Right cardiac atrium (tissue), 5 donors: ENCODE results near the gene HOXA6. TPM values are rescaled to one million over a fixed set of nuclear protein-coding genes. Genes with fewer than 3 reads are reported as not detected.
A peak's percentile ranks its signal among the peaks of the same experiment; 100 is the strongest.

Source experiments
- ATAC-seq, 2 donors: fragments of 200-7000 bp; cut with Tn5 transposase; one replicate each; pipeline versions ENCODE4 v1.8.0 to v1.9.1; 2020; ENCODE audit warnings: moderate library complexity in 2 of 2, mild to moderate bottlenecking in 1 of 2
- DNase-seq, 3 donors: peaks; one replicate each; pipeline ENCODE4 v3.0.0-alpha.2; 2020
- H3K27ac ChIP-seq: one replicate; pipeline ENCODE4 v1.5.1; 2013; ENCODE audit warnings: mild to moderate bottlenecking, low read length, control low read depth, moderate library complexity
- H3K27me3 ChIP-seq: one replicate; pipeline ENCODE4 v1.6.1; 2013; ENCODE audit not compliant: control insufficient read depth, insufficient read depth
- H3K4me1 ChIP-seq: one replicate; pipeline ENCODE4 v1.6.1; 2013; ENCODE audit warnings: low read length; ENCODE audit not compliant: control insufficient read depth, insufficient read depth
- H3K4me3 ChIP-seq: one replicate; pipeline ENCODE4 v1.5.1; 2013; ENCODE audit warnings: low read length, control low read depth
- H3K9me3 ChIP-seq: one replicate; pipeline ENCODE4 v1.6.1; 2013; ENCODE audit warnings: low read length; ENCODE audit not compliant: control insufficient read depth
- WGBS: extraction: QIAGEN DNeasy Blood & Tissue Kit; methylation state at CpG from one replicate; pipeline ENCODE4 v1.1.7; 2013; 5-methylcytosine and 5-hydroxymethylcytosine counted together
- intact Hi-C, 4 donors: fragments of 100-400 bp; cut with DNase I; formaldehyde crosslinking; loops; one replicate each; pipeline versions ENCODE4 v1.11.0 to v1.14.0; 2022 to 2023
- polyA plus RNA-seq: library from polyadenylated mRNA; stranded (reverse); fragments of 200-250 nt; gene quantifications from one replicate; pipeline ENCODE4 v1.2.3, GENCODE V29; 2013
- total RNA-seq, 4 donors: library from RNA; stranded (reverse); fragmentation: NEBNext Ultra II Directional; extraction: Animal tissue kit (Norgen Biotek cat#: 25700); gene quantifications; one replicate each; pipeline ENCODE4 v1.2.1, GENCODE V29; 2021
- donor health status: healthy with polysubstance abuse.
- donor health status: DM: no; HTN: yes; CAD: no.
- donor health status: DM: no; HTN: no; CAD: no.
- donor health status: DM: no; HTN: yes; CAD: no; lungs with severe emphysema.
- donor health status: DM: yes; HTN: yes; CAD: no.

Gene HOXA6
- total and polyA plus RNA-seq, 5 donors = not detected

DNA sequence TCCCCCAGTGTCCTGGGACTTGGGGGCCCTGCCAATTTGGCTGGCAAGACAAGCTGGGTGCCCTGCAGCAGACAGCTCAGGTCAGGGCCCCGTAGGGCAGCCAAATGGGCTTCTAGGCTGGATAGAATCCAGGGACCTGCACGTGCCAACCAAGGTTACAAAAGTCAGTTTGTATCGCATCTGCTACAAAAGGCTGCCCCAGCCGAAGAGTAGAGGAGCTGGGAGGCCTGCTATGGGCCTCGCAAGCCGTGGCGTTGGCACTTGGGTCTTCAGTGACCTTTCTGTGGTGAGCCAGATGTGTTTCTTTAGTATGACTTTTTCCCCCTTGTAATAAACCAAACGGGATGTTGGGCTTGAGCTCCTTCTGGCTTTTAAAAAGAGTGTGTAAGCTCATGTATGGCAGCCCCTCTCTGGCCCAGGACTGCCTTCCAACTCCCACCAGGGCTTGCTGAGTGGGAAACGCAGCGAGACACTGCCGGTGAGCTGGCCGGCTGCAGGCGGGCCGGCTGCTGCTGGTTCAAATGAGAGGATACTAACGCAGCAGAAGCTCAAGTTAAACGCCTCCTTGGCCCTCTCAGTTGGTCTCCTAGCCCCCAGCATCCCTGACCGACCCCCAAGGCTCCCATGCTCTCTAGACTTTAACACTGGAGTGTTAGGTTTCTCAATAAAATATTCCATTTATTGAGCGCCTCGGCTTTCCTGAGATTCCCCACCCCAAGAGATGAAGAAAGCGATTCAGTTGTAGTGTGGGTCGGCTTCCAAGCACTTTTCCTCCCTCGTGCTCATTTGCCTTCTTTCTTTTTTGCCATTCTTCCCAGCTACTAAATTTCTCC is 29.6 kb upstream of the HOXA6 start:
- no peaks in the 10 kb centered on the region for H3K4me1 ChIP-seq
- ATAC-seq = no peak
- peaks cover 5% of the 10 kb centered on the region for H3K27me3 ChIP-seq
- H3K9me3 ChIP-seq = no peaks in the 10 kb centered on the region
- 76% methylated on average over 22 of the region's 22 CpGs for WGBS
- intact Hi-C loops = no loop called here
- H3K4me3 ChIP-seq = no peak overlapping the region
- DNase-seq = peak in 2 of 3 donors; percentile 16 to 21
- H3K27ac ChIP-seq = no peak overlapping the region

DNA sequence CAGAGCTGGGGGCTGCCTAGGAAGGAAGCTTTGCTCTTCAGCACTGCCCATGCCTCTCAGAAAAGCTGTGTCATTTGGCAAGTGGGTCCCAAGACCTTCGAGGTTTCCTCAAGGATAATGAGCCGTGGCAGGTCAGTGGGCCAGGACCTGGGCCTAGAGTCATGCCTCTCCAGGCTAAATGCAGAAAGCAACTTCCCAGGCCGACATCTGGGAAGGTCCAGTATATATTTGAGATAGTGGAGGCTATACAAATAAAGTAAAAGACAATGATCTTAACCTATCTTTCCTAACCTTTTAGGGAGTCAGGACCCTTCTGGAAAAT is 28.9 kb upstream of the HOXA6 start:
- Histone ChIP-seq H3K9me3 (no peaks in the 10 kb centered on the region), H3K4me1 (no peaks in the 10 kb centered on the region), H3K4me3 (no peak overlapping the region), H3K27ac (no peak overlapping the region), H3K27me3 (peaks cover 5% of the 10 kb centered on the region)
- 76% methylated on average over 3 of the region's 3 CpGs for WGBS
- ATAC-seq (no peak), DNase-seq (peak in 1 of 3 donors; percentile 14)
- intact Hi-C loops = no loop called here

DNA sequence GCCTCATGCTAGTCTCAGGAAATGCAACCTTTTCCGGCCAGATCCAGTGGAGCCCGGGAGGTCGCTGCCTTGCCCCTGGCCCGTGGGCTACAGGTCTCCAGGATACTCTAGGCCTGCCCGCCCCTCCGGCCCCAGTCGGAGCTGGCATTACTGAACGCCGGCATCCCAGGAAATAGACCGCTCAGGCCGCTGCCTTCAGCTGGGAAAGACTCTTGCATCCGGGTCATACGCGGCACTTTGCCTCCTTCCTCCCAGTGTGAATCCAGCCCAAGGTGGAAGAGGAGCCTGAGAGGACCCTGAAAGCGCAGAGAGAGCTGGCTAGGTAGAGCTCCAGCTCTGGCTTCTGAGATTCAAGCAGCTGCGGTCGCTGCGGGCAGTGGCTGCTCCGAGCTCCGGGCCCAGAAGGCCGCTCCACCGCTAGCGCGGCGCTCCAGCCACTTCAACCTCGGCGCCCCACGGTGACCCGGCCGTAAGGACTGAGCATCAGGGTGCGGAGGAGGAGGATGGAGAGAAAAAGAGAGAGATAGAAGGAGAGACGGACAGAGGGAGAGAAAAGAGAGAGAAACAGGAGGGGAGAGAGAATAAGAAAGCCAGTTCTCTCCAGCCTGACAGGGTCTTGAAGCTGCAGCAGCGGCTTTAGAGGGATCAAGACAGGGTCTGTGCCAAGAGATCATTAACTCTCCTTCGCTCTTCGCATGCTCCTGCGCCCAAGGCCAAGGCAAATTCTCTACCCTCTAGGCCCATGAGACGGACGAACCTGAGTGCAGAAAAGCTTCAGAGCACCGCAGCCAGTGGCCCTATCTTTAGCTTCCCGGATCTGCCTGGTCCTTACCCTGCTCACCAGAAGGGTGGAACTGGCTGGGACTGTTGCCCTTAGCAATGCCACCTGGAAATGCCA is 28.3 kb upstream of the HOXA6 start:
- no peaks in the 10 kb centered on the region for H3K9me3 ChIP-seq
- intact Hi-C loops = no loop called here
- DNase-seq (peak in 2 of 3 donors; percentile 18 to 53), ATAC-seq (no peak)
- no peak overlapping the region for H3K4me3 ChIP-seq
- no peaks in the 10 kb centered on the region for H3K4me1 ChIP-seq
- peaks cover 5% of the 10 kb centered on the region for H3K27me3 ChIP-seq
- no peak overlapping the region for H3K27ac ChIP-seq
- WGBS = 52% methylated on average over 40 of the region's 40 CpGs

DNA sequence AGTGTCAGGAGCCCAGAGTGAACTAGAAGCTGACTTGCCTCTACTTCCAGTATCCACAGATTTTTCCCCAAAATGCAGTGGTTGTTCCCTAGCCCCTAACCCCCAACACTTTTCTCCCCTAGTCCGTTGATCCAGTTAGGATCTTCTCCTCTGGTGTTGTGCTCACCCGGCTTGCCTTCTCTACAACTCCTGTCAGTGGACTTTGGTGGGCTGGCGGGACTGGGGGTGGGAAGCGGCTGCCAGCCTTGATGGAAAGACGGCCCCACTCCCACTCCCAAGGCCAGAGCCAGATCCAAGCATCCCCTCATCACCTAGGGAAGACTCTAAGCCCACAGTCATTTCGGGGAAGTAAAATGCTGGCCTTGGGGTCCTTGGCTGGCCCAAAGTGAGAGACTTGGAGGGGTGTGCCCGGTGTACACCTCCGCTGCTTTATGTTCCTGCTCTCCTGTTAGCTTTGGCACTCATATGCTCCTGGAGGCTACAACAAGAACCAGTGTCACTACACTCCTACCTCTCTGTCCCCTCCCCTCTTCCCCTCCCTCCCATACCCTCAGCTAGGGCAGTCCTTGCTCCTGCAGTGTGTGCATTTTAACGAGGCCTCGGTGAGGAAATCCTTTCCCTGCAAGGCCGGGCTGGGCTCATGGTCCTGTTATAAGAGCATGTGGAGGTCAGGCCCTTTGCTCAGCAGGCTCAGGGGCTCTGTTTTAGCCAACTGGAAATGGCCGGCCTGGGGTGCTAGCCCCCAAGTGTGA is 27.5 kb upstream of the HOXA6 start:
- no peak overlapping the region for H3K27ac ChIP-seq
- H3K4me1 ChIP-seq = no peaks in the 10 kb centered on the region
- peaks cover 5% of the 10 kb centered on the region for H3K27me3 ChIP-seq
- ATAC-seq = peak in 1 of 2 donors; percentile 30
- 49% methylated on average over 12 of the region's 12 CpGs for WGBS
- H3K4me3 ChIP-seq = no peak overlapping the region
- H3K9me3 ChIP-seq = no peaks in the 10 kb centered on the region
- intact Hi-C loops = no loop called here
- DNase-seq = peak in 2 of 3 donors; percentile 3 to 29

DNA sequence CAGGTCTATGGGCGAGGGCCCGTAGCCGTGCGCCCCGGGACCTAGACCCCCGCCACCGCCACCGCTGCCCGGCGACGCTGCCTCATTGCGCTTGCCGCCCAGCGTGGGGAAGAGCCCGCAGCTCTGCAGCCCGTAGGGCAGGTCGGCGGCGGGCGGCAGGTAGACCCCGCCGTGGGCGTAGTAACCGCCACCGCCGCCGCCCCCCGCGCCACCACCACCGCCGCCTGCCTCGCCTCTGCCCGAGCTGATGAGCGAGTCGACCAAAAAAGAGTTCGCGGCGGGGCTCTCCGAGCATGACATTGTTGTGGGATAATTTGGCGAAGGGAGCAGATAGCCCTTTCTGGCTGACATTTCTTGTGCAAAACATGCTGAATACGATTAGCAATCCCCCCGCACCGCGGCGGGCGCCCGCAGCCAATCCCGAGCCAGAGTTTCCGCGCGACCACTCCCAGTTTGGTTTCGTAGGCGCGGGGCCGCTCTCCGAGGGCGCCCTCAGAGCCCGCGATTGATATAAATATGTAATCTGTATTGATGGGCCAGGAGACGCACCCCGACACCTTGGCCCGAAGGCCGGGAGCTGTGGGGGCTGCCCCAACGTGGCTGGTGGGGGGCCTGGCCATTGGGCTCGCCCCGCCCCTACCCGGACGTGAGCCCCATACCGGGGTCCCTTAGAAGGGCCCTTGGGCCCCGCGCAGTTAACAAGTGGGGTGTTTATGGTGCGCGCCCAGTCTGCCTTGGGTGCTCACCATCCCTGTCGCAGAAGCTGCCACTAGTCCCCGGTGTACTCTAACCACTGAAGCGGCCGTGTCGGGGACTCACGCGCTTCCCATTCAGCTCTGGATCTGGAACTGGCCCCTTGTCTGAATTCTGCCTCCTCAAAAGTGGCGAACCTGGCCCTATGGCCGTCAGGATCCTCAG is 26.6 kb upstream of the HOXA6 start, which contains the start of gene HOXA10:
TSS of gene HOXA10 (minus strand) at position 365 of the 918 bp plus-strand sequence. CDS start at position 351, 14 bp downstream.
- no peaks in the 10 kb centered on the region for H3K4me1 ChIP-seq
- H3K27me3 ChIP-seq = peaks cover 5% of the 10 kb centered on the region
- ATAC-seq (no peak), DNase-seq (peak in 2 of 3 donors; percentile 43 to 44)
- peak within 1 kb of the TSS; percentile 29 for H3K4me3 ChIP-seq
- intact Hi-C loops = no loop called here
- no peaks in the 10 kb centered on the region for H3K9me3 ChIP-seq
- 6% methylated on average over 82 of the region's 82 CpGs for WGBS
- no peak within 1 kb of the TSS for H3K27ac ChIP-seq

DNA sequence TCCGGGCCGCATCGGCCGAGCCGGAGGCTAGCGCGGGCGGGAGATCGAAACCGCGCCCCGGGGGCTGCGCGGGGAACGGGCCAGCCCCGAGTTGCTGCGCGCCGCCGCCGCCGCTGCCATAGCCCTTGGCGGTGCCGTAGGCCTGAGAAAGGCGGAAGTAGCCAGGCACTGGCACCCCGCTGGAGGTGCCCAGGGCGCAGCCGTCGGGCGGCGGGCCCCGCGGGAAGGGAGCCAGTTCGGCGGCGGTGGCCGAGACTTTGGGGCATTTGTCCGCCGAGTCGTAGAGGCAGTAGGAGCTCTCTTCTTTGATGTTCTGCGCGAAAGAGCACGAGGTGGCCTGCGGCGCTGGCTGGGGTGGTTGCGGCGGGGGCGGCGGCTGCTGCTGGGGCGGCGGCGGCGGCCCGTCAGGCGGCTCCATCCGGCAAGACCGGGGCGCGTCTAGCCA is 26.0 kb upstream of the HOXA6 start:
- ATAC-seq = no peak
- H3K4me1 ChIP-seq = no peaks in the 10 kb centered on the region
- intact Hi-C loops = no loop called here
- peaks cover 5% of the 10 kb centered on the region for H3K27me3 ChIP-seq
- WGBS = 1% methylated on average over 59 of the region's 59 CpGs
- H3K9me3 ChIP-seq = no peaks in the 10 kb centered on the region
- peak in 2 of 3 donors; percentile 62 to 67 for DNase-seq
- peak overlapping the region; percentile 29 for H3K4me3 ChIP-seq
- H3K27ac ChIP-seq = no peak overlapping the region

DNA sequence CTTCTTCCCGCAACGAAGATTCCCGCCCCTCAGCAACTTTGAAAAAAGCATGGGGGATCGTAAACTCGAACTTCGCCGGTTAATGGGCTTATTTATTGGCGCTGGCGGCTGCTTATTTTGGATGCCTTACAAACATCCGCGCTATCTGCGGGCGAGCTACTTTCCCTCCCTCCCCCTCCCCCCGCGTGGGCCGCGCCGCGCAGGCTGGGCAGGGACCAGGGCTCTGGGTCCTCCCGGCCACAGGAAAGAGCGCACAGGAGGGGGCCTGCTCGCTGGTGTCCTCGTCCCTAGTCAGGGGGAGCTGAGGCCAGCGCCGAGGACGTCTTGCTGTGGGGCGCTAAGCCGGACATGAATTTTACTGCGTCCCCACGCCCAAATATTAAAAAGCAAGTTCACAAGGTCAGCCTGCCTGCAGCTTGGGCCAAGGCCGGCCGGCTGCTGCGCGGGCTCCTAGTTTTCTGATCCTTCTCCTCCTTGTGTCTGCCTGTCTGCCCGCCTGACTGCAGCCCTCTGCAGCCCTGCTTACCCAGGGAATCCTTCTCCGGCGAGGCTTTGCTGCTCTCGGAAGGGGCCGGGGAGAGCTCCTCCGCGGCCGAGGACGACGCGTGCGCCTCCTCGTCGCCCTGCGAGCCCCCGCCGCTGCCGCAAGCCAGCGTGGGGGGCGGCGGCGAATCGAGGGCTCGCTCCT is 25.4 kb upstream of the HOXA6 start:
- intact Hi-C loops = no loop called here
- 2% methylated on average over 58 of the region's 58 CpGs for WGBS
- Histone ChIP-seq H3K4me1 (no peaks in the 10 kb centered on the region), H3K4me3 (peak overlapping the region; percentile 29), H3K9me3 (no peaks in the 10 kb centered on the region), H3K27ac (no peak overlapping the region), H3K27me3 (peaks cover 5% of the 10 kb centered on the region)
- DNase-seq (peak in 2 of 3 donors; percentile 50 to 64), ATAC-seq (peak in 1 of 2 donors; percentile 29)

DNA sequence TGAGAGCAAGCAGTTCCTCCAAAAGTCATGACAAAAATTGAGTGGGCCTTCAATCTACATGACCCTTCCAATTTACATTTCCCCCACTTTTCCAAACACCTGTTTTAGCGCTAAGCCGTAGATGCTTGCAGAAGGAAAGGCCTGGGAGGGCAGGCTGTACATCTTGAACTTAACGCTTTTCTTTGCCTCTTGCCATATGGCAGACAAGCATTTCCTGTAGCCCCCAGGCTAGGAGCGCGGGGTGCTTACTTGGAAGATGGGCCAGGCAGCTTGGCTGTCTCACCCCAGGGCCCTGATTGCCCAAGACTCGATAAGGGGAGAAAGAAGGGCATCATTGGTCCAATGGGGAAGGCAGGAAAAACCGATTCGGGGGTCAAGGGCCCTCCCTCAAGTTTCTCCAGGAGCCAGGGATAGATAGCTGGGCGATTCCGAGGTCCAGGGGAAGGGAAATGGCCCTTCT is 24.8 kb upstream of the HOXA6 start:
- Histone ChIP-seq H3K4me1 (no peaks in the 10 kb centered on the region), H3K9me3 (no peaks in the 10 kb centered on the region), H3K27ac (no peak overlapping the region), H3K27me3 (no peaks in the 10 kb centered on the region), H3K4me3 (no peak overlapping the region)
- DNase-seq (peak in 2 of 3 donors; percentile 4 to 11), ATAC-seq (no peak)
- 10% methylated on average over 10 of the region's 10 CpGs for WGBS
- intact Hi-C loops = no loop called here

DNA sequence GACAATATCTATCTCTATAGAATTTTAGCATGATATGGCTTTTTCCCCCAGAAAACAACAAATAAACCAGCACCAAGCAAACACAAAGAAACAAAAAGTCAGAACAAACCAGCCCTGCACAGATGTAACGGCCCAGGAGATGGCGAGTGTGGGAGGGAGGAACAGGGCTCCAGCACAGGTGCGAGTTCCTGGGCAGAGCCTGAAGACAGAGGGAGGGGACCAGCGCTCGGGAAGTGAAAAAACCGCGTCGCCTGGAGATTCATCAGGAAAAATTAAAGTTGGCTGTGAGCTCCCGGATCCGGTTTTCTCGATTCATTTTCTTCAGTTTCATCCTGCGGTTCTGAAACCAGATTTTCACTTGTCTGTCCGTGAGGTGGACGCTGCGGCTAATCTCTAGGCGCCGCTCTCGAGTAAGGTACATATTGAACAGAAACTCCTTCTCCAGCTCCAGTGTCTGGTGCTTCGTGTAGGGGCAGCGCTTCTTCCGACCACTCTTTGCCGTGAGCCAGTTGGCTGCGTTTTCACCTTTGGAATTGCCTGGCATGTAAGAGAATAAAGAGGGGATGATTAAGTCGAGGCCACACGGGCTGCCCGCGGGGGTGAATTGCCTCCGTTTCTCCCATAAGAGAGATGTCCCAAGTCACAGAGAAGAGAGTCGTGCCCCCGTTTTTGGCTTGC is 24.2 kb upstream of the HOXA6 start:
- H3K4me3 ChIP-seq = no peak overlapping the region
- no peak for ATAC-seq
- no peaks in the 10 kb centered on the region for H3K9me3 ChIP-seq
- H3K27ac ChIP-seq = no peak overlapping the region
- intact Hi-C loops = no loop called here
- H3K4me1 ChIP-seq = no peaks in the 10 kb centered on the region
- peak in 2 of 3 donors; percentile 8 to 46 for DNase-seq
- H3K27me3 ChIP-seq = no peaks in the 10 kb centered on the region
- 8% methylated on average over 30 of the region's 30 CpGs for WGBS
